K562 (cell line): ENCODE measurements around the gene USB1. TPM values are rescaled to one million over a fixed set of nuclear protein-coding genes. Genes with fewer than 3 reads are reported as not detected.

Experiments
- ATAC-seq: fragments of 200-7000 bp; cut with Tn5 transposase; 3 replicates; pipeline ENCODE4 v1.9.1; 2020; ENCODE audit warnings: moderate library complexity
- BruUV-seq: library from RNA; stranded (reverse); fragments of 400-500 nt; replicated peaks from 2 replicates; lab custom pipeline; 2021; lab: Mats Ljungman, UMichigan
- CTCF ChIA-PET: fragments of 300-600 bp; formaldehyde crosslinking; extraction: SDS; loops from one replicate; lab custom pipeline; 2021; ENCODE audit warnings: low intra/inter-chr PET ratio; lab: Yijun Ruan, JAX
- POLR2A ChIA-PET: fragments of 300-600, 350-650 bp; sonication (Branson Sonifier 250); formaldehyde crosslinking; extraction: SDS; loops from one replicate; lab custom pipeline; 2021; ENCODE audit warnings: antibody characterized with exemption, inconsistent platforms; lab: Yijun Ruan, JAX
- DNase-seq, 4 experiments: peaks; one replicate each; pipeline versions ENCODE4 v3.0.0 to v3.0.0-alpha.2; 2011 to 2018; ENCODE audit warnings: low spot score in 3 of 4, mixed read lengths in 3 of 4; ENCODE audit errors: extremely low read depth in 1 of 4
- FAIRE-seq: peaks from 2 replicates; lab custom pipeline; 2011; peaks lifted over from hg19 to GRCh38; lab: Jason Lieb, UNC
- H2AFZ ChIP-seq: 2 replicates; pipeline ENCODE4 v1.6.0; 2011; ENCODE audit warnings: low read depth, low read length, control low read depth, inconsistent platforms
- H3K27ac ChIP-seq: fragments of 200-600 bp; 3 replicates; pipeline ENCODE4 v1.8.0; 2011; ENCODE audit warnings: low read depth, mild to moderate bottlenecking, control low read depth, inconsistent platforms, low read length, moderate library complexity, mixed read lengths; ENCODE audit errors: extremely low read depth
- H3K27me3 ChIP-seq, 2 experiments: fragments of 300-600 bp in 1 of 2; 2 replicates in 1 of 2; 3 replicates in 1 of 2; pipeline versions ENCODE4 v1.6.0 to v1.8.0; 2011; ENCODE audit warnings: inconsistent platforms in 2 of 2, low read length in 2 of 2, mild to moderate bottlenecking in 1 of 2, mixed read lengths in 1 of 2, moderate library complexity in 1 of 2; ENCODE audit not compliant: control insufficient read depth in 2 of 2, insufficient read depth in 2 of 2
- H3K36me3 ChIP-seq: fragments of 300-600 bp; 3 replicates; pipeline ENCODE4 v1.8.0; 2011; ENCODE audit warnings: mild to moderate bottlenecking, low read length, inconsistent platforms; ENCODE audit not compliant: control insufficient read depth, insufficient read depth
- H3K4me1 ChIP-seq, 2 experiments: fragments of 200-600 bp in 1 of 2; replicated peaks in 1 of 2; 2 replicates in 1 of 2; 3 replicates in 1 of 2; pipeline versions ENCODE4 v1.5.1 to v1.8.0; 2011; ENCODE audit warnings: inconsistent platforms in 2 of 2, low read length in 2 of 2, mild to moderate bottlenecking in 1 of 2, mixed read lengths in 1 of 2, moderate library complexity in 1 of 2; ENCODE audit not compliant: control insufficient read depth in 2 of 2, insufficient read depth in 2 of 2
- H3K4me2 ChIP-seq: 2 replicates; pipeline ENCODE4 v1.6.1; 2011; ENCODE audit warnings: low read length, control low read depth, inconsistent platforms, mixed read lengths; ENCODE audit not compliant: insufficient read depth
- H3K4me3 ChIP-seq: fragments of 200-600 bp; sonication (generic), shearing (Covaris generic); 2 replicates; pipeline ENCODE4 v1.5.1; 2016; ENCODE audit warnings: control low read depth, inconsistent platforms
- H3K79me2 ChIP-seq: fragments of 200-600 bp; 3 replicates; pipeline ENCODE4 v1.8.0; 2011; ENCODE audit warnings: low read length, inconsistent platforms; ENCODE audit not compliant: control insufficient read depth, insufficient read depth
- H3K9ac ChIP-seq, 2 experiments: 2 replicates each; pipeline versions ENCODE4 v1.6.0 to v1.6.1; 2011; ENCODE audit warnings: low read depth in 2 of 2, low read length in 2 of 2, control low read depth in 1 of 2, inconsistent platforms in 1 of 2, mild to moderate bottlenecking in 1 of 2, mixed read lengths in 1 of 2; ENCODE audit not compliant: insufficient read depth in 1 of 2
- H3K9me1 ChIP-seq: one replicate; pipeline ENCODE4 v1.6.0; 2011; ENCODE audit warnings: inconsistent platforms, mild to moderate bottlenecking, low read length, moderate library complexity; ENCODE audit not compliant: control insufficient read depth, insufficient read depth
- H3K9me3 ChIP-seq: replicated peaks from 2 replicates; pipeline ENCODE4 v1.5.1; 2011; ENCODE audit warnings: low read depth, low read length, inconsistent platforms; ENCODE audit not compliant: control insufficient read depth, insufficient read depth
- H4K20me1 ChIP-seq: replicated peaks from 2 replicates; pipeline ENCODE4 v1.6.1; 2011; ENCODE audit warnings: low read length, inconsistent platforms, mixed read lengths; ENCODE audit not compliant: control insufficient read depth, insufficient read depth
- FOXK2 ChIP-seq, 2 experiments: fragments of 450-650 bp; IDR thresholded peaks in 1 of 2; conservative IDR thresholded peaks in 1 of 2; 2 replicates each; pipeline ENCODE4 v1.6.1; 2016; ENCODE audit warnings: low read depth in 2 of 2, mild to moderate bottlenecking in 1 of 2
- ID3 ChIP-seq, 2 experiments: fragments of 250-450 bp in 1 of 2; fragments of 450-650 bp in 1 of 2; sonication (Bioruptor Pico) in 1 of 2; IDR thresholded peaks; 2 replicates each; pipeline versions ENCODE4 v1.6.1 to v1.8.0; 2016 to 2021; ENCODE audit warnings: mild to moderate bottlenecking in 2 of 2, moderate library complexity in 2 of 2, missing compliant biosample characterization in 1 of 2, missing genetic modification characterization in 1 of 2
- NCOA2 ChIP-seq, 2 experiments: fragments of 450-650 bp; IDR thresholded peaks; 2 replicates each; pipeline ENCODE4 v1.6.1; 2018; ENCODE audit warnings: mild to moderate bottlenecking in 2 of 2, moderate library complexity in 1 of 2; ENCODE audit not compliant: partially characterized antibody in 2 of 2
- NR2C1 ChIP-seq, 2 experiments: fragments of 450-650 bp; IDR thresholded peaks; 2 replicates each; pipeline ENCODE4 v1.6.1; 2017; ENCODE audit warnings: mild to moderate bottlenecking in 2 of 2, antibody characterized with exemption in 1 of 2, inconsistent platforms in 1 of 2, missing compliant biosample characterization in 1 of 2, missing genetic modification characterization in 1 of 2
- RBFOX2 ChIP-seq: fragments of 200-400 bp; formaldehyde crosslinking; IDR thresholded peaks from 2 replicates; pipeline ENCODE4 v1.6.1; 2017; ENCODE audit warnings: low read depth, mild to moderate bottlenecking, low read length, moderate library complexity
- ZNF695 ChIP-seq: fragments of 450-650 bp; formaldehyde crosslinking; IDR thresholded peaks from 2 replicates; pipeline ENCODE4 v1.4.0; 2020; ENCODE audit warnings: mild to moderate bottlenecking, moderate library complexity
- ZNF778 ChIP-seq: fragments of 450-650 bp; formaldehyde crosslinking; IDR thresholded peaks from 2 replicates; pipeline ENCODE4 v1.4.0; 2020; ENCODE audit warnings: mild to moderate bottlenecking, moderate library complexity
- WGBS: fragments of 100-300 bp; shearing (Covaris generic); methylation state at CpG from one replicate; pipeline ENCODE4 v1.1.6; 2016; ENCODE audit warnings: low coverage, mixed read lengths; ENCODE audit not compliant: insufficient coverage; ENCODE audit errors: missing lambda C conversion rate; 5-methylcytosine and 5-hydroxymethylcytosine counted together
- in situ Hi-C: fragments of 300-500 bp; cut with MboI; formaldehyde crosslinking; loops from 4 replicates; pipeline ENCODE4 v1.15.0; 2018; ENCODE audit warnings: inconsistent platforms, mixed read lengths
- intact Hi-C: fragments of 100-400 bp; cut with micrococcal nuclease; formaldehyde crosslinking; loops from 2 replicates; pipeline ENCODE4 v1.14.2; 2022
- polyA plus RNA-seq, 8 experiments: library from polyadenylated mRNA; depleted of rRNA in 4 of 8; stranded (reverse) in 5 of 8; unstranded in 3 of 8; fragments of >200 nt; fragmentation: Nextera tagmentation in 2 of 8; fragmentation: Illumina TruSeq in 1 of 8; extraction: Ambion mirVana in 2 of 8; extraction: Trizol in 1 of 8; gene quantifications; 2 replicates each; pipeline versions ENCODE4 v1.2.1 to v1.2.3, GENCODE V29; 2011 to 2014; ENCODE audit warnings: inconsistent platforms in 1 of 8, missing spikeins in 1 of 8
- total RNA-seq, 7 experiments: library from RNA; depleted of rRNA in 6 of 7; stranded (reverse); fragments of >200 nt in 6 of 7; fragmentation: Illumina TruSeq in 2 of 7; extraction: Trizol in 2 of 7; gene quantifications; 2 replicates each; pipeline versions ENCODE4 v1.2.1 to v1.2.3, GENCODE V29; 2011 to 2021; ENCODE audit warnings: low replicate concordance in 1 of 7
- TF ChIP-seq, protein P1 (sequence below): fragments of 200-800 bp; sonication (Bioruptor generic); IDR thresholded peaks from 2 replicates; pipeline ENCODE4 v1.6.1; 2016; ENCODE audit warnings: missing genetic modification characterization, missing compliant biosample characterization

USB1 gene
- total and polyA plus RNA-seq, 9 of the 15 experiments (the other 6 are each of a cell fraction or from before 2014, with no cell fraction given): 11.6 to 73.6 (median 19.4) TPM

GRCh38 chr16:57959804-57960203 is 41.4 kb upstream of the USB1 start:
- BruUV-seq: no TSS peak
- WGBS: 14% methylated on average over 11 of the region's 11 CpGs
- ATAC-seq (no peak), DNase-seq (no peak), FAIRE-seq (no peak)
- H3K4me1 ChIP-seq: peaks cover 0 to 23% of the 10 kb centered on the region in 2 experiments; a peak in 3 of 5 replicates
- H3K4me2 ChIP-seq: no peak overlapping the region
- POLR2A ChIA-PET: interaction anchor here (0.6 to 0.7 kb wide), 2 partner anchors 11 to 368 kb away, joined by 3 read pairs; no protein-coding TSS in a partner anchor
- no peak overlapping the region for H3K9ac ChIP-seq
- no peaks in the 10 kb centered on the region for H3K9me3 ChIP-seq
- no peaks in the 10 kb centered on the region for H3K79me2 ChIP-seq
- no peaks in the 10 kb centered on the region for H3K9me1 ChIP-seq
- no peaks in the 10 kb centered on the region for H4K20me1 ChIP-seq
- H2AFZ ChIP-seq: no peak overlapping the region
- no peaks in the 10 kb centered on the region for H3K36me3 ChIP-seq
- no peaks in the 10 kb centered on the region; a peak in 1 of 5 replicates for H3K27me3 ChIP-seq
- in situ Hi-C loops: no loop called here
- TF ChIP-seq ID3 (CRISPR knock-in tag; IDR thresholded peaks at IDR 0.05) (no peak), ID3 (tag; IDR thresholded peaks at IDR 0.05) (no peak), FOXK2 (conservative IDR thresholded peaks at IDR 0.05 in 1 of 2, IDR thresholded peaks at IDR 0.05 in 1 of 2; ENCODE audit: low read depth in 2 of 2) (no peak), NCOA2 (IDR thresholded peaks at IDR 0.05; ENCODE audit: partially characterized antibody in 2 of 2) (no peak)
- H3K4me3 ChIP-seq: no peak overlapping the region
- CTCF ChIA-PET: no interaction called here
- intact Hi-C loops: no loop called here
- no peak overlapping the region for H3K27ac ChIP-seq

DNA sequence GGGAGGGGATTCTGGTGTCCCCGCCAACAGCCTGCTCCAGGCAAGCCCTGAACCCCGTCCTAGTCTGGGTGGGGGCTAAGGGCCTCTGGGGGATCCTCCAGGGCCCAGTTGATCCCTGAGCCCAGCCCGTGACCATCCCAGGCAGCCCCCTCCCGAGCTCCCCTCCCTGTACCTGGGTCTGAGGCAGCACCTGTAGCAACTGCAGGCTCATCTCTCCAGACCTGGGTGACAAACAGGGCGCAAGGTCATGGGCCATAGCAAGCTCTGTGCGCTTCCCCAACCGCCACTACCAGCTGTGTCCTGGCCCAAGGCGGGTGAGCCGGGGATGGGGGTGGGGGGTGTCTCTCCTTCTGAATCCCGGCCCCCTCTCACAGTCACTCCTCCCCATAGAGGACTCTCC is 40.9 kb upstream of the USB1 start:
- DNase-seq (no peak), FAIRE-seq (no peak), ATAC-seq (no peak)
- no peak overlapping the region for H3K9ac ChIP-seq
- no peaks in the 10 kb centered on the region; a peak in 1 of 5 replicates for H3K27me3 ChIP-seq
- intact Hi-C loops (no loop called here), in situ Hi-C loops (no loop called here)
- no peak overlapping the region for H3K4me3 ChIP-seq
- no peaks in the 10 kb centered on the region for H4K20me1 ChIP-seq
- H3K36me3 ChIP-seq: no peaks in the 10 kb centered on the region
- 17% methylated on average over 8 of the region's 10 CpGs for WGBS
- H3K4me2 ChIP-seq: no peak overlapping the region
- no peaks in the 10 kb centered on the region for H3K9me1 ChIP-seq
- no peak overlapping the region for H3K27ac ChIP-seq
- no TSS peak for BruUV-seq
- peaks cover 0 to 23% of the 10 kb centered on the region in 2 experiments; a peak in 3 of 5 replicates for H3K4me1 ChIP-seq
- H2AFZ ChIP-seq: no peak overlapping the region
- H3K9me3 ChIP-seq: no peaks in the 10 kb centered on the region; the same call in 1 of the 2 replicates
- H3K79me2 ChIP-seq: no peaks in the 10 kb centered on the region
- CTCF ChIA-PET: no interaction called here
- POLR2A ChIA-PET: no interaction called here
- TF ChIP-seq ZNF695 (CRISPR knock-in tag) (no peak), ZNF778 (no peak), NR2C1 (IDR thresholded peaks at IDR 0.05) (no peak), NR2C1 (tag; IDR thresholded peaks at IDR 0.05) (no peak), RBFOX2 (no peak)
- TF ChIP-seq, protein P1, sequence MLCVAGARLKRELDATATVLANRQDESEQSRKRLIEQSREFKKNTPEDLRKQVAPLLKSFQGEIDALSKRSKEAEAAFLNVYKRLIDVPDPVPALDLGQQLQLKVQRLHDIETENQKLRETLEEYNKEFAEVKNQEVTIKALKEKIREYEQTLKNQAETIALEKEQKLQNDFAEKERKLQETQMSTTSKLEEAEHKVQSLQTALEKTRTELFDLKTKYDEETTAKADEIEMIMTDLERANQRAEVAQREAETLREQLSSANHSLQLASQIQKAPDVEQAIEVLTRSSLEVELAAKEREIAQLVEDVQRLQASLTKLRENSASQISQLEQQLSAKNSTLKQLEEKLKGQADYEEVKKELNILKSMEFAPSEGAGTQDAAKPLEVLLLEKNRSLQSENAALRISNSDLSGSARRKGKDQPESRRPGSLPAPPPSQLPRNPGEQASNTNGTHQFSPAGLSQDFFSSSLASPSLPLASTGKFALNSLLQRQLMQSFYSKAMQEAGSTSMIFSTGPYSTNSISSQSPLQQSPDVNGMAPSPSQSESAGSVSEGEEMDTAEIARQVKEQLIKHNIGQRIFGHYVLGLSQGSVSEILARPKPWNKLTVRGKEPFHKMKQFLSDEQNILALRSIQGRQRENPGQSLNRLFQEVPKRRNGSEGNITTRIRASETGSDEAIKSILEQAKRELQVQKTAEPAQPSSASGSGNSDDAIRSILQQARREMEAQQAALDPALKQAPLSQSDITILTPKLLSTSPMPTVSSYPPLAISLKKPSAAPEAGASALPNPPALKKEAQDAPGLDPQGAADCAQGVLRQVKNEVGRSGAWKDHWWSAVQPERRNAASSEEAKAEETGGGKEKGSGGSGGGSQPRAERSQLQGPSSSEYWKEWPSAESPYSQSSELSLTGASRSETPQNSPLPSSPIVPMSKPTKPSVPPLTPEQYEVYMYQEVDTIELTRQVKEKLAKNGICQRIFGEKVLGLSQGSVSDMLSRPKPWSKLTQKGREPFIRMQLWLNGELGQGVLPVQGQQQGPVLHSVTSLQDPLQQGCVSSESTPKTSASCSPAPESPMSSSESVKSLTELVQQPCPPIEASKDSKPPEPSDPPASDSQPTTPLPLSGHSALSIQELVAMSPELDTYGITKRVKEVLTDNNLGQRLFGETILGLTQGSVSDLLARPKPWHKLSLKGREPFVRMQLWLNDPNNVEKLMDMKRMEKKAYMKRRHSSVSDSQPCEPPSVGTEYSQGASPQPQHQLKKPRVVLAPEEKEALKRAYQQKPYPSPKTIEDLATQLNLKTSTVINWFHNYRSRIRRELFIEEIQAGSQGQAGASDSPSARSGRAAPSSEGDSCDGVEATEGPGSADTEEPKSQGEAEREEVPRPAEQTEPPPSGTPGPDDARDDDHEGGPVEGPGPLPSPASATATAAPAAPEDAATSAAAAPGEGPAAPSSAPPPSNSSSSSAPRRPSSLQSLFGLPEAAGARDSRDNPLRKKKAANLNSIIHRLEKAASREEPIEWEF (CRISPR knock-in tag): no peak
